Upper lobe of left lung (tissue), 6 donors: Measurements from ENCODE around the gene DIP2C. TPM values are rescaled to one million over a fixed set of nuclear protein-coding genes. Genes with fewer than 3 reads are reported as not detected.

Source experiments
- ATAC-seq, 2 donors: fragments of 200-7000 bp; cut with Tn5 transposase; one replicate each; pipeline ENCODE4 v1.9.1; 2022; ENCODE audit warnings: mild to moderate bottlenecking in 2 of 2, moderate library complexity in 2 of 2; ENCODE audit not compliant: low FRiP score in 2 of 2
- DNase-seq, 2 donors: peaks; one replicate each; pipeline ENCODE4 v3.0.0-alpha.2; 2019 to 2020
- H3K27ac ChIP-seq, 4 donors: fragments of 200-600 bp; sonication (generic); one replicate each; pipeline ENCODE4 v1.5.1; 2016 to 2019
- H3K27me3 ChIP-seq, 4 donors: fragments of 200-600 bp; sonication (generic); one replicate each; pipeline ENCODE4 v1.5.1; 2017 to 2019
- H3K36me3 ChIP-seq, 4 donors: fragments of 200-600 bp; sonication (generic); one replicate each; pipeline ENCODE4 v1.5.1; 2016 to 2019
- H3K4me1 ChIP-seq, 4 donors: fragments of 200-600 bp; sonication (generic); one replicate each; pipeline ENCODE4 v1.5.1; 2018 to 2019
- H3K4me3 ChIP-seq, 4 donors: fragments of 200-600 bp; sonication (generic); one replicate each; pipeline ENCODE4 v1.5.1; 2017 to 2019; ENCODE audit warnings: mild to moderate bottlenecking in 2 of 4, moderate library complexity in 1 of 4
- H3K9me3 ChIP-seq, 4 donors: fragments of 200-600 bp; sonication (generic); one replicate each; pipeline ENCODE4 v1.5.1; 2018 to 2019
- CTCF ChIP-seq, 6 experiments: fragments of 450-650 bp in 4 of 6; fragments of 200-600 bp in 2 of 6; sonication (generic) in 2 of 6; IDR thresholded peaks; one replicate each; pipeline ENCODE4 v1.5.1; 2016 to 2019; ENCODE audit warnings: antibody characterized with exemption in 6 of 6
- EP300 ChIP-seq, 4 donors: sonication (generic); formaldehyde crosslinking; IDR thresholded peaks; one replicate each; pipeline ENCODE4 v1.5.1; 2017; ENCODE audit warnings: antibody characterized with exemption in 4 of 4, control low read depth in 2 of 4
- POLR2A ChIP-seq, 4 donors: fragments of 450-650 bp; IDR thresholded peaks; one replicate each; pipeline ENCODE4 v1.5.1; 2016 to 2017; ENCODE audit warnings: antibody characterized with exemption in 4 of 4, mild to moderate bottlenecking in 2 of 4
- POLR2AphosphoS5 ChIP-seq, 2 donors: sonication (generic); formaldehyde crosslinking; IDR thresholded peaks; one replicate each; pipeline ENCODE4 v1.5.1; 2017; ENCODE audit warnings: antibody characterized with exemption in 2 of 2
- WGBS, 2 donors: methylation state at CpG; one replicate each; pipeline ENCODE4 v1.1.5; 2017 to 2018; 5-methylcytosine and 5-hydroxymethylcytosine counted together
- total RNA-seq, 6 donors: library from RNA; depleted of rRNA in 4 of 6; stranded (reverse); fragments of >200 nt in 4 of 6; gene quantifications; one replicate each; pipeline versions ENCODE4 v1.1.0 to v1.2.1, GENCODE V29; 2016 to 2021
- donor health status: DM: no; HTN: no; CAD: no; lungs with moderate emphysema.
- donor health status: DM: no; HTN: yes; CAD: no; lungs with severe emphysema.

Gene DIP2C
- total RNA-seq, 6 donors from 2014 or later, result 11.6 to 32.5 (median 14.7) TPM

GRCh38 chr10:497898-498451 is 191.5 kb downstream of the DIP2C start:
- no peak for DNase-seq
- H3K36me3 ChIP-seq, result no peaks in the 10 kb centered on the region
- H3K27me3 ChIP-seq, result no peaks in the 10 kb centered on the region
- ATAC-seq, result no peak
- peaks cover 0 to 19% (median 11%) of the 10 kb centered on the region in 4 donors for H3K4me1 ChIP-seq
- WGBS, 2 donors, result 88 to 91% methylated on average over 3 to 6 of the region's 6 CpGs
- no peak overlapping the region for H3K27ac ChIP-seq
- no peaks in the 10 kb centered on the region for H3K9me3 ChIP-seq
- TF ChIP-seq EP300 (IDR thresholded peaks at IDR 0.05) (no peak), POLR2AphosphoS5 (IDR thresholded peaks at IDR 0.05) (no peak)
- no peak overlapping the region for H3K4me3 ChIP-seq

- no peaks in the 10 kb centered on the region for H3K9me3 ChIP-seq
- H3K27me3 ChIP-seq, result no peaks in the 10 kb centered on the region
- ATAC-seq (peak in 1 of 2 donors; percentile 22), DNase-seq (no peak)
- H3K4me1 ChIP-seq, result peaks cover 0 to 19% (median 11%) of the 10 kb centered on the region in 4 donors
- H3K27ac ChIP-seq, result no peak overlapping the region
- H3K4me3 ChIP-seq, result no peak overlapping the region
- H3K36me3 ChIP-seq, result no peaks in the 10 kb centered on the region
- no peak for TF ChIP-seq POLR2A (IDR thresholded peaks at IDR 0.05)
- WGBS, 2 donors, result 84 to 97% methylated on average over 10 of the region's 10 CpGs
These were observed 192.2 kb downstream of the DIP2C start for GRCh38 chr10:497289-497688.

GRCh38 chr10:494556-494955 is 194.9 kb downstream of the DIP2C start:
- Histone ChIP-seq H3K27ac (no peak overlapping the region), H3K4me3 (no peak overlapping the region), H3K36me3 (no peaks in the 10 kb centered on the region), H3K4me1 (peaks cover 0 to 3% (median 0%) of the 10 kb centered on the region in 4 donors), H3K27me3 (no peaks in the 10 kb centered on the region), H3K9me3 (no peaks in the 10 kb centered on the region)
- WGBS, 2 donors, result 95 to 97% methylated on average over 3 of the region's 3 CpGs
- TF ChIP-seq POLR2AphosphoS5 (IDR thresholded peaks at IDR 0.05) (no peak), CTCF (IDR thresholded peaks at IDR 0.05) (no peak), EP300 (IDR thresholded peaks at IDR 0.05) (no peak), POLR2A (IDR thresholded peaks at IDR 0.05) (no peak)
- DNase-seq, result no peak
- no peak for ATAC-seq

GRCh38 chr10:494149-494542 is 195.3 kb downstream of the DIP2C start:
- H3K27me3 ChIP-seq, result no peaks in the 10 kb centered on the region
- TF ChIP-seq POLR2A (IDR thresholded peaks at IDR 0.05) (no peak), EP300 (IDR thresholded peaks at IDR 0.05) (no peak), POLR2AphosphoS5 (IDR thresholded peaks at IDR 0.05) (no peak), CTCF (IDR thresholded peaks at IDR 0.05) (no peak)
- no peaks in the 10 kb centered on the region for H3K9me3 ChIP-seq
- 88 to 93% methylated on average over 5 of the region's 5 CpGs for WGBS, 2 donors
- peaks cover 0 to 3% (median 0%) of the 10 kb centered on the region in 4 donors for H3K4me1 ChIP-seq
- DNase-seq, result no peak
- H3K27ac ChIP-seq, result no peak overlapping the region
- no peak for ATAC-seq
- H3K36me3 ChIP-seq, result no peaks in the 10 kb centered on the region
- H3K4me3 ChIP-seq, result no peak overlapping the region

- H3K9me3 ChIP-seq, result no peaks in the 10 kb centered on the region
- H3K27ac ChIP-seq, result no peak overlapping the region
- TF ChIP-seq CTCF (IDR thresholded peaks at IDR 0.05) (no peak), POLR2AphosphoS5 (IDR thresholded peaks at IDR 0.05) (no peak), POLR2A (IDR thresholded peaks at IDR 0.05) (no peak), EP300 (IDR thresholded peaks at IDR 0.05) (no peak)
- WGBS, 2 donors, result 91 to 93% methylated on average over 21 of the region's 21 CpGs
- peaks cover 0 to 3% (median 0%) of the 10 kb centered on the region in 4 donors for H3K4me1 ChIP-seq
- H3K36me3 ChIP-seq, result no peaks in the 10 kb centered on the region
- no peak overlapping the region for H3K4me3 ChIP-seq
- DNase-seq (no peak), ATAC-seq (peak in 1 of 2 donors; percentile 8)
- no peaks in the 10 kb centered on the region for H3K27me3 ChIP-seq
These were observed 195.9 kb downstream of the DIP2C start for GRCh38 chr10:493391-494148.
